GM21528 (cell line): ENCODE measurements around the gene KRTAP15-1.

ENCODE experiments used
- ATAC-seq: cut with Tn5 transposase; IDR thresholded peaks from one replicate; pipeline ENCODE4 v1.9.1; 2021; ENCODE audit warnings: mild to moderate bottlenecking, moderate library complexity; ENCODE audit not compliant: unreplicated experiment, low FRiP score

The KRTAP15-1 gene

DNA sequence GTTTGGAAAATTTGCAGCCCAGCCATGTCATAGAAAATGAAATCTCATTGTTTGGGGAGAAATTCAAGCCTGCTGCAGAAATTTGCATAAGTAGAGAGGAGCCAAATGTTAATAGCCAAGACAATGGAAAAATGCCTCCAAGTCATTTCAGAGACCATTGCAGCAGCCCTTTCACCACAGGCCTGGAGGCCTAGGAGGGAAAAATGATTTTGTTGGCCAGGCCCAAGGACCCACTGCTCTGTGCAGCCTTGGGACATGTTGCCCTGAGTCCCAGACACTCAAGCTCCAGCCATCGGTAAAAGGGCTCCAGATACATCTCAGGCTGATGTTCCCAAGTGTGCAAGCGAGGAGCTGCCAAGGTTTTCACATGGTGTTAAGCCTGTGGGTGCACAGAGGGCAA, 46.1 kb downstream of the KRTAP15-1 start:
- no peak for ATAC-seq

DNA sequence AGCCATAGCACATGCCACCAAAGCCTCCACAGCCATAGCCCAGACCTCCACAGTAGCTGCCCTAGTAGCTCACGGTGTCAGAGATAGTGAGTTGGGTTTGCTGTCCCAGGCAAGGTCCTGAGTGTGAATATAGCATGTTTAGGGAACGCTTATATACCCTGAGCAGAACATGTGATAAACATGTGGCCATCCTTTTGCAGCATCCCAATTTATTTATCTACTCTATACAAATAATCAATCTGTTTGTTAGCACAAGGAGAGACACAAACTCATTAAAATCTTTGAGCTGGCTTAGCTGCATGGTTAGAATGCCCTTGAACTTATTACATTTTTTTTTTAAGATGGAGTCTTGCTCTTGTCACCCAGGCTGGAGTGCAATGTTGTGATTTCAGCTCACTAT, 47.3 kb downstream of the KRTAP15-1 start, which contains the start of gene KRTAP19-2:
Gene KRTAP19-2, minus strand, starts transcription at position 101 of the 400 bp plus-strand sequence. Its CDS starts 88 bp downstream, at position 13.
- no peak for ATAC-seq
